HG03521 (cell line): ENCODE results near the gene GRB14.
"Not testable (repeated sequence)": the region's sequence is repeated elsewhere in the genome, so short reads cannot be mapped to it uniquely, and the experiment has no call there.

Experiments
- ATAC-seq: cut with Tn5 transposase; IDR thresholded peaks from one replicate; pipeline ENCODE4 v1.9.1; 2021; ENCODE audit warnings: mild to moderate bottlenecking, moderate library complexity; ENCODE audit not compliant: unreplicated experiment

The GRB14 gene

GRCh38 chr2:164504253-164504652 lies 117.0 kb downstream of the GRB14 start:
- ATAC-seq = no peak

DNA sequence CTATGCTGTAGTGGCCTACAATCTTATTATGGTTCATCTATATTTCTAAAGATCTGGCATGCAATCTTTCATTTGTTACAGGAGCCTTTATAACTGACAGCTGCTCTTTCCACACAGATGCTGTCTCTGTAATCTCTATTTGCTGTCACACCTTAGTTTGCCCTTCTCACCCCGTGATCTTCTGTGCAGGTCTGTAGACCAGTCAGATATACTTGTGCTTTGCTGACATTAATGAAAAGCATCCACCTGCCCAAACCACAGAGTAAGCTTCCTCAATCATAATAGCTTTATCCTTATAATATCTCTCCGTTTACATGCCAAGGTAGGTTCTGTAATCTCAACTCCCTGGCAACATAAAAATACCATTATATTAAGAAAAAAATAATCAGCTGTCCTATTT lies 122.4 kb downstream of the GRB14 start:
- no peak for ATAC-seq

- no peak for ATAC-seq
Observed at GRCh38 chr2:164496881-164497280, 124.4 kb downstream of the GRB14 start.

DNA sequence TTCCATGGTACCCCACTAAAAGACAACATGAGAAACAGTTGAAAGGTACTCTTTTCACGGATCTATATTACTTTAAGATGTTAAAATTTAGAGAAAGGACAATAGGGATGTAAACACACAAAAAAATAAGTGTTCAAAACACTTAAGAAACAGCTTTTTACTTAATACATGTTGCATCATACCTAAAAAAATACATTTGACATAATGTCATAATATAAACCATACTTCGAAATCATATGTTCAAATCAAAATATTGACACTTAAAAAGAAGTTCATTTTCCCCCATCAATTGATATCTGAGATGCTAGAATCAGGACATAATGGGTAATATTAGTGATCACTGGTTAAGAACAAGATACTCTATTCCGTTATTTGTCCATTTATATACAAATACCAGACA lies 124.9 kb downstream of the GRB14 start:
- no peak for ATAC-seq

- no peak for ATAC-seq
Observed at GRCh38 chr2:164495491-164496223, 125.6 kb downstream of the GRB14 start.

DNA sequence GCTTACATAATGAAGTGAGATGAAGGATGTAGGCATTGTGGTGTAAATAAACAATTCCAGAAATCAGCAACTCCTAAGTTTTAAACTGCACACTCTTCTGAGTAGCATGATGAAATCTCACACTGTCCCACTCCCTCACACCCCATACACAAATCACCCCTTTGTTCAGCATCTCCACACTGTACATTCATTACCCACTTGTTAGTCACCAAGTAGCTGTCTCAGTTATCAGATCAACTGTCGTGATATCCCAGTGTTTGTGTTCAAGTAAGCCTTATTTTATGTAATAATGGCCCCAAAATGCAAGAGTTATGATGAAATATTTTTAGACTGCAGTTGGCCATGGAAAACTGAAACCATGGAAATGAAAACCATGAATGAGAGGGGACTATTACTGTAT lies 135.7 kb downstream of the GRB14 start:
- ATAC-seq = no peak

DNA sequence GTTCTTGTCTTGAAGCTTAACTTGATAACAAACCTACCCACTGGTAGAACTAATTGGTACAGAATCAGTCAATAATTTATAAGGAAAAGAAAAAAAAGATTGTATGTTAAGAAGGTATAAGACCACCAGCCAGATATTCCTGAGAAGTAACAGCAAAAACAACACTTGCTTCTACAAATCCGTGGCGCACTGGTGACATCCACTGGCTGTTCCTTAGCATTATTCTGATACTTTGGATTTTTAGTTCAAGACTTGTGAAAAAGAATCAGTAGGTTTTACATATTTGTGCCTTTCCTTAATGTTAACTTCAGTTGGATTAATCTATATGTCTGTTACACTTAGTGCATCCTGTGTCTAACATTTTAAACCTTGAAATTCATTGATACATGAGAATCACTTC lies 141.8 kb downstream of the GRB14 start:
- no peak for ATAC-seq

DNA sequence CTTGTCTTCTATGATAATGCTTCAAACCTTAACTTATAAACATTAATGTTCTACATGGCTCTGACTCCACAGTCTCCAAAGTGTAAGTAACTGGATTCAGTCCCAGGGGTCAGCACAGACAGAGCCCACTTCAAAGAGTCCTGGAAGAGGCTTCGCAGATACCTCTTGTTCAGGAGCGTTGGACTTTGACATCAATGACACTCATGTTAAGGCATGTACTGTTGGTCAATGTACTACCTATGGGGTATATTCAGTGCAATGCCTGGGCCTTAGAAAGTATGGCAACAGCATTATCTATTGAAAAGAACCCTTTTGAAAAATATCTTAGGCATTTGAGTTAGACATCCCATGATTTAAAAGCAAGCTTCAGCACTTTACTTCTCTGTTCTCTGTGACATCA lies 143.1 kb downstream of the GRB14 start:
- ATAC-seq = no peak

GRCh38 chr2:164474873-164475272 lies 146.4 kb downstream of the GRB14 start:
- ATAC-seq = no peak

DNA sequence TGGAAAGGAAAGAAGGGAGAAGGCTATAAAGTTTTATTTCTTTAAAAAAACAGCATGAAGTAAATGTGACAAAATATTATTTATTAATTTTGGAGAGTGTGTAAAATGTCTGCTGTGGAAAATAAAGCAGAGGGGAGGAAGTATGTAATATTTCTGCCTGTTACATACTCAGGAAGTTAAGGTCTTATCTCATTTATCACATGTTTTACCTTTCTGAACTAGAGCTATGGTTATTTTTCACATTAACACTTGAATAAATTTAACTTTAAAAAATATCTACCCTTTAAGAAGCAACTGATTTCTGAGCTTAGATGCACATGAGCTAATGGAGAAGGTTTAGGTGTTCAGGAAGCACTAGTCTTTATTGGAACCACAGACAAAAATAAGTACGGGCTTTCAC lies 148.3 kb downstream of the GRB14 start:
- ATAC-seq = no peak

DNA sequence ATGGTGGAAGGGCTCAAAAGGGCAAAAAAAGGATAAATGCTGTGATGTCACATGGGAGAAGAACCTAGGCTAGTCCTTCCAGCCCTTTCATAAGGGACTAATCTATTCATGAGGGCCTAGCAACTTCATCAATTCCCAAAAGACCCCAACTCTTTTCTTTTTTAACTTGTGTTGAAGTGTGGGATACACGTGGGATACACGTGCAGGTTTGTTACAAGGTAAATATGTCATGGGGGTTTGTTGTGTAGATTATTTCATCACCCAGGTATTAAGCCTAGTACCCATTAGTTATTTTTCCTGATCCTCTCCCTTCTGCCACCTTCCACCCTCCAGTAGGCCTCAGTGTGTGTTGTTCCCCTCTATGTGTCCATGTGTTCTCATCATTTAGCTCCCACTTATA lies 156.2 kb downstream of the GRB14 start:
- not testable (repeated sequence) for ATAC-seq

- ATAC-seq = no peak
Observed at GRCh38 chr2:164464376-164464775, 156.9 kb downstream of the GRB14 start.

- ATAC-seq = no peak
Observed at GRCh38 chr2:164458792-164459191, 162.5 kb downstream of the GRB14 start.

- no peak for ATAC-seq
Observed at GRCh38 chr2:164457271-164457670, 164.0 kb downstream of the GRB14 start.

GRCh38 chr2:164456619-164457018 lies 164.7 kb downstream of the GRB14 start:
- ATAC-seq = no peak

GRCh38 chr2:164453656-164454305 lies 167.5 kb downstream of the GRB14 start:
- no peak for ATAC-seq

DNA sequence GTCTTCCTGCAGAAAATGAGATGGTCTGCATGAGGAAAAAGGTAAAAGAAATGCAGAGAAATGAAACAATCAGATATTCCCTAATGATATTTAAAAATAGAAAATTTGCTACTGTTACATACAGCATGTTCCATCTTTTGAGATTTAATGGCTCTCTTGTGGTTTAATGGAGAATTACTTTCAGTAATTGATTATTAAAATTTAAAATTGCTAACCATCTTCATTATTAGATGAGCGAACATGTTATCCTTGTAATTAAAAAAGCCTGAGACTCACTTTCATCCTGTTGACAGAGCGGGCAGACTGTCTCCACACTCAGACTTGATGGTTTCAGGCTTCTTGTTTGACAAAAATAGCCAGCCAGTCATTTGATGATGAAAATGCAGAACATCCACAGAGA lies 171.0 kb downstream of the GRB14 start:
- ATAC-seq = no peak

DNA sequence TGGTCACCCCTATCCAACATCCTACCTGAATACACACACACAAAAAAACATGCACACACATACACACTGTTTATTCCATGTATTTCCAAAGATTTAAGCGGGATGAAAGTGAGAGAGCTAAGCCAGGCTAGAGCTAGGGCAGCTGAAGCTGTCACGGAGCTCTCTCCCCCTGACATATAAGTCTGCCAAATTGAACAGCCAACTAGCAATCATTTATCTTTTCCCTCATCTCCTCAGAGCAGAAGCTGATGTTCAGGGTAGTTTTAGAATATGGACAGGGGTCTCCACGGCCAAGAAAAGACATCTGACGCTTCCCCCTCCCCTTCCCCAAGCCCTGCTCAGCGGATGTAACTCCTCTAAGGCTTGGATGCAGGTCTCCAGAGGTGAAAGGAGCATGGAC lies 171.6 kb downstream of the GRB14 start:
- no peak for ATAC-seq

- ATAC-seq = no peak
Observed at GRCh38 chr2:164447660-164448059, 173.6 kb downstream of the GRB14 start.
